ENCODE data around the gene TMEM47.

Gene TMEM47

DNA sequence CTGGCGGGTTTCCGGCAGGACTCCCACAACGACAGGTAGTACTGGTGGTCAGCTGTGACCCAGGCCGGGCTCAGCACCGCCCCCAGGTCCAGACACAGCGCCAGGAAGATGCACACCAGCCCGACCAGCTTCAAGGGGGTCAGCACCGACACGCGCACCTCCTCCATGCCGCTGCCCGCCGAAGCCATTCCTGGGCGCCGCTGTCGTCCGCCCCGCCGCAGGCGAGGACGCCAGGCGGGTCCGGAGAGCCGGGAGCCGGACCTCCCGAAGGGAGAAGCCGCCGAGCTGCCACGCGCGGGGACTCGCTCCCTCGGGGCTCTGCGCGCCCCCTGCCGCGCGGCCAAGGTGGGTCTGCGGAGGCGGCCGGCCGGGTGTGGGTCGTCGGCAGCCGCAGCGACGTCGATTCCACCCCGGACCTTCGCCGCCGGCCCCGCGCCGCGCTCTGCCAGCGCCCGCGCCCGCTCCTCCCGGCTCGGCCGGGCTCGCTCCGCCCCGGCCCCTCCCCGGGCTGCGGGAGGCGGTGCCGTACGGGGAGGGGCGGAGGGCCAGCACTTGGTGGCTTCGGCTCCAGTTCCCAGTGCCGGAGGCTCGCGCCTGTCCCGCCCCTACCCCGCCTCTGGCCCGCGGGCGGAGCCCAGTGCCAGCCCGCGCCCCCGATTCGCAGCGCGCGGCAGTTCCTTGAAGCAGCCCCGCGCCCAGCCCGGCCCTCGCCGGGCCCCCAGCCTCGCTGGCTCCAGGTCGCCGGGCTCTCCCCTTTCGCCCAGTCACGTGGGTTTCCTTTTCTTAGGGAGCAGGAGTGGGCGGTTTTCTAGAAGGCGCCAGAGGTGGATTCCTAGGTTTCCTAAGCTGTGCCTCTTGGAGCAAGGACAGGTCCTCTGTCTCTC, at the start of gene TMEM47:
Gene TMEM47, minus strand, starts transcription at position 444 of the 884 bp plus-strand sequence. Its CDS starts 256 bp downstream, at position 188.
- peak; percentile 89 for DNase-seq (ENCODE audit: low read depth, low spot score)

DNA sequence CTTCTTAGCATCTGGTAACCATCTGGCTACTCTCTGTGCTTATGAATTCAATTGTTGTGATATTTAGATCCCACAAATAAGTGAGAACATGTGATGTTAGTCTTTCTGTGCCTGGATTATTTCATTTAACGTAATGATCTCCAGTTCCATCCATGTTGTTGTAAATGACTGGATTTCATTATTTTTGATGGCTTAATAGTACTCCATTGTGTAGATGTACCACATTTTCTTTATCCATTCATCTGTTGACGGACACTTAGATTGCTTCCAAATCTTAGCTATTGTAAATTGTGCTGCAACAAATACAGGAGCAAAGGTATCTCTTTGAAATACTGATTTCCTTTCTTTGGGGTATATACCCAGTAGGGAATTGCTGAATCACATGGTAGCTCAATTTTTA, 30.0 kb upstream of the TMEM47 start:
- no peak for DNase-seq (ENCODE audit: low read depth, low spot score)

DNA sequence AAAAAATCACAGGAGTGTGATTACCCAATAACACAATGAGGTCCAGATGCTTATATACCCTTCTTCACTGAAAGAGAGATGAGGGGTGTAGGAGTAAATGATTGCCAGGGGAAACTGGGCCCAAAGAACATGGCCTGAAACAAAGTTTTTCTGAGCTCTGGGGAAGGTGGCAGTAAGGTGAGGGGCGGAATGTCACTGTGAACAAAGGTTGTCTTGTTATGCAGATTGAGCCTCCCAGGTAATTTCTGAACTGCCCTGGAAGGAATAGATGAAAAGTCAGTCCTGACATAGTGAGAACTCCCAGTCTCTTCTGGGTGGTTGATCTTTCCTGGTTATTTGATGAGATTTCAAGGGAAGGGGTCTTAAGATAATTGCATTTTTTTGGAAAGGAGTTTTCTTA, 2.5 kb upstream of the TMEM47 start:
- no peak for DNase-seq (ENCODE audit: low read depth, low spot score)

DNA sequence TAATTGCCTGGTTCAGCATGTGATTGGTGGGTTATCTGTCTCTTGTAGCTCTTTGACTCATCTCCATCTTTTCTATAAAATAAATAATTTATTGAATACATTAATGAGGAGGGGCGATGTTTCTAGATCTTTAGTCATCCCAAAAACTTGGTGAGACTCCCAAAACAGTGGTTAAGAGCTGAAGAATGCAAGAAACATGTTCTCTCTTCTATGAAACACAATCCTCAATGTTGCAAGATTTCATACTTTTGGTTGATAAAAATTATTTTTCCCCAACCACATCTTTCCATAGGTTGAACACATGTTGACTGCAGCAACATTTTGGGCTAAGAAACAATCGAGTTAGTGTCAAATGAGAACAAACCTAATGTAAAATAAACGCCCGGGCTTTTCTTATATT, 1.2 kb upstream of the TMEM47 start:
- no peak for DNase-seq (ENCODE audit: low read depth, low spot score)

DNA sequence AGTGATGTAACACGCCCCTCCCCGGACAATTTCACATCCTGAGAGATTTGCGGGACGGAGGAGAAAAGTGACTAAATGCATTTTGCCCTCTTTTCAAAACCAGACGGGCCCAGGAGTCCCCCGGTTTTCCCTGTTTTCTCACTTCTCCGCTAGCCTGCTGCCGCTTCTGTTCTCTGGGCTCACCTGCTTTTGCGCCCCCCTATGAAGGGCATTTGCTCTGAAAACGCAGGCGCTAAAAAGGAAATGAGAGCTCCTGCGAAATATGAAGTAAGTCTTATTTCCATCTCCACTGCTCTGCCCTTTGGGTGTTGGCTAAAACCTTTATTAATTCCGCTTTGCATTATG, 613 bp upstream of the TMEM47 start:
- no peak for DNase-seq (ENCODE audit: low read depth, low spot score)

DNA sequence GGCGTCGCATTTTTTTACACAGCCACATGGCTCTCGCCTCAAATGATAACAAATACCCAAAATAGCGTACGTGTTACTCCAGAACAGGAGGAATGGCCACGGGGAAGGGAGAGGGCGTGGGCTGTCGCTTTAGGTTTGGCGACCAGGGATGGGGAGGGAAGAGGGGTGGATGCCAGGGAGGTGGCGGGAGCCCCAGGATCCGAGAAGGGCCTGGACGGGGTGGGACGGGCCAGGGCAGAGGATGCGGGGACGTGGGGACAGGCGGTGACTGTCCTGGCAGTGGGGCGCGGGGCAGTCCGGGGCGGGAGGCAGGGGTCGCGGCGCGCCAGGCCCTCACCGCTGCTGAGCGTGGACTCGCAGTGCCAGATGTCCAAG, 631 bp downstream of the TMEM47 start:
- peak; percentile 20 for DNase-seq (ENCODE audit: low read depth, low spot score)

DNA sequence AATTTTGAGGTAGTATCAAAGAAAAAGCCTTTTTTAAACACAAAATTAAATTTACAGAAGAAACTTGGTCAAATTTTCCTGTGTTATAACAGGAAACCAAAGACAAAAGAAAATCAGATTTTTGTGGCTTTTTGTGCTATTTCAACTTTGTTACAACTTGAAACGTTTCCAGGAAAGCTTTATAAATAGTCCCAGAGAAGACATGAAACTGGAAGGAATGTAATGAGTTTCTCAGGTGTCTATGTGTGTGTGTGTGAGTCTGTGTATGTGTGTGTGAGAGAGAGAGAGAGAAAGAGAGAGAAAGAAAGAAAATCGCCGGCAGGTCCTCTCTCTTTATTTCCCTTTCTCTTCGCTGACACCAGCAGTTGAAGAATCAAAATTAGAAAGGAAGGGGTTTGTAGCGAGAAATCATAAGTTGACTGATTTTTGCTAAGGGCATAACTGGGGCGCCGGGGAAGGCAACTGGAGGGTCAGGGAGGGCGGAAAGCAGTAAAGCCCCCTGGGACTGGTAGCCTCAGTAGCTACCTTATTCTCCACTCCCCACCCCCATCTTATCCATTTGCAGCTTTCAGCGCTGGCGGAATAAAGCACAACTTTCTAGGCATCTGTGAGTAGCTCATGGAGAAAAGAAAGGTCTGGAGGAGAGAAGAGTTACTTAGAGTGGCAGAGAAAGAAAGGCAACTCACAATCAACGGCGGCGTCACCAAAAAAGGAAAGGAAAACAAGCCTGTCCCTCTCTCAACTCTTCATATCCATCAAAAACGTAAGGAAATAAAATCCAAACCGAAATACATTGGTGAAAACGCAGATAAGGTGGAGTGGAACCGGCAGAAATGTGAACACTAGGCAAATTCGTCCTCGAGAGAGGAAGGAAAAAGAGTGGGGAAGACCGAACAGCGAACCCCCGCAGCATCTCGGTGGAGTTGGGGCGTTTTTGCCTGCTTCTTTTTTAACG, 1.3 kb downstream of the TMEM47 start:
- DNase-seq (ENCODE audit: low read depth, low spot score), result peak; percentile 33

DNA sequence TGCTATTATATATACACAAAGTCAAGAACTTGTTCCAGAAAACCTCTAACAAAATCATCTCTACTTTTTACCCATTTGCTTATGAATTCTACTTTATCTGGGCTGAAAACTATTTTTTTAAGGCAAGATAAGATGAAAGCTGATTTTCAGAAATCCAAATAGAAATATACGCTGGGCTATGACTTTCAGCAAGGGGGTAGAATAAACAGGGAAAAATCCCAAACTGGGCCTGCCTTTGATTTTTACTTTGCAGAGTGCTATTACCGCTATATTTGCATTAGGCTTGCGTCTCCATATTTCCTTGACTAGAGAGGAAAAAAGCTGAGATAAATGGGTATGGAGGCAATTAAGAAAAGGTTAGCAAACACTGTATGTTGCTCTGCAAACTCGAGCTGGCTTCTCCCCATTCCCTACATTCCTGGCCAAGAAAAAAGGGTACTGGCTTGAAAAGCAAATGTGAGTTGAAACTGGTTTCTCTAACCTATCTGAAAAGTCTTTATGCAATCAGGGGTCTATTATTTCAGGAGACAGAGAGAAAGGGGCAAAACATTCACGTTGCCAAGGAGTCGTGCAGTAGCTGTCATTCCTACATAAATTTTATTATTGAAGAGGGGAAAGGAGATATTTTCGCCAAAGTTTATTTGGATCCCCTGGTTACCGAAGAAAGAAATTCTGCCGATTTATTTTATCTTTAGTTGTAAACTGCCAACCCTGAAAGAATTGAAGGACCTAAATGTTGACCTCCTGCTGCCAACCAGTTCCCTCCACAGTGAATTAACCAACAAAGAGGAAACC, 2.2 kb downstream of the TMEM47 start:
- peak; percentile 43 for DNase-seq (ENCODE audit: low read depth, low spot score)

DNA sequence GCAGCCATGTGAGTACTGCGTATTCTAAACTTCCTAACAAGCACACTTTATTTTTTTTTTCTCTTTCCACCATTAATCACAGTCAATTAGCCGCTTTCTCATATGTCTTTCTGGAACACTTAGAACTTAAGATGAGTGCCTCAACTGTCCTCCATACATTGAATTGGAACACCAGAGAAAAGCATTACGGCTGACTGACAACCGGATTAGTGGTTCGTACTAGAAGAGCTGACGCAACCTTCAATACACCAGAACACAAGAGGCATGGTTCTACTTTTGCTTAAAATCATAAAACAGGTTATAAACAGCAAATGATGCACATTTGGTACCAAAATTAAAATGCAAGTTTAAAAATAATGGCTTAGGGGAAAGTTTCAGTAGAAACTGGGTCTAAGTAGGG, 3.3 kb downstream of the TMEM47 start:
- DNase-seq (ENCODE audit: low read depth, low spot score), result peak; percentile 46

DNA sequence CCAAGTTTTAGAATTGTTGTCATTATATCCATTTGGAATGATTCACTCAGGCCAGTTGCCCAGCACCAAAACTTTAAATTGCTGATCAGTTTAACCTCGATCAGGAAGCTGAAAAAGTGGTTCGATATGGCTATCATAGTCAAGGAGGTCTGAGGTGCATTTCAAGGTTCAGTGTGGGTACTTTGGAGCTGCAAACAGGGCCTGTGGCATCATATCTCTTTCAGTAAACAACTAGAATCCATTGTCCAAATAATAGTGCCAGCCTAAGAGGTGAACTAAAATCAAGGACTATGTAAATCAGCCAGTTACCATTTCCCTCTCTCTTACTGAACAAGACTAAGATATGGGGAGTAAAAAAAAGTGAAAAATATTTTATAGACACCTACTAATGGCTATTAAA, 14.2 kb downstream of the TMEM47 start:
- DNase-seq (ENCODE audit: low read depth, low spot score), result no peak

DNA sequence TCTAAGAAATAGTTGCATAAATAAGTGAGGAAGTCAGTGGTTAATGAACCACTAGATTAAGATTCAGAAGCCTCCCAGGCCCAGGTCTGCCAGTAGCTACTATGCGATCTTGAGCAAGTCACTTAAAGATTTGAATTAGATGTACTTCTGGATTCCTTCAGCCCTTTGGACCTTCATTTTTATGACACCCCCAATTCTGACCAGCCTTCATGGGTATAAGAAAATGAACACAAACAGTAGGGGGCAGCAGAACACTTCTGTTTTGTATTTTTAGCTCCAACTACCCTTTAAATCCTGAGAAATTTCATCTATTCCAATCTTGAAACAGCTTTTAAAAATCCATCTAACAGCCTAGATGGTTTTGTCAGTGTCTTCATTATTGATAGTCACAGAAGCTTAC, 19.0 kb downstream of the TMEM47 start:
- DNase-seq (ENCODE audit: low read depth, low spot score), result peak; percentile 59

DNA sequence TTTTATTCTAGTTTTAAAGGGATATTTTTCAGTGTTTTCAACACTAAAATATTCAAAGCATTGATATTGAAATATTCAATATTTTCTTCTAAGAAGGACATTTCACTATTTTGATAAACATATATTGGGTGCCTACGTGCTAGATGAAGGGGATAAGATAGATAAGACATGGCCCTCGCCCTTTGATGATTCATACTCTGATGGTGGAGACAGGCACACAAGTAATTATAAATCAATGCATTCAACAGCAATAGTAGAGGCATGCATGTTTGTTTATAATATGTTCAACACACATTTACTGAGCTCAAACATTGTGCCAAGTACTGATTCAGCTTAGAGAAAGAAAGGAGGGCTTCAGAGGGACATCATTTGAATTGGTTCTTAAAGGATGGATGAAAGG, 22.7 kb downstream of the TMEM47 start:
- DNase-seq (ENCODE audit: low read depth, low spot score), result no peak

DNA sequence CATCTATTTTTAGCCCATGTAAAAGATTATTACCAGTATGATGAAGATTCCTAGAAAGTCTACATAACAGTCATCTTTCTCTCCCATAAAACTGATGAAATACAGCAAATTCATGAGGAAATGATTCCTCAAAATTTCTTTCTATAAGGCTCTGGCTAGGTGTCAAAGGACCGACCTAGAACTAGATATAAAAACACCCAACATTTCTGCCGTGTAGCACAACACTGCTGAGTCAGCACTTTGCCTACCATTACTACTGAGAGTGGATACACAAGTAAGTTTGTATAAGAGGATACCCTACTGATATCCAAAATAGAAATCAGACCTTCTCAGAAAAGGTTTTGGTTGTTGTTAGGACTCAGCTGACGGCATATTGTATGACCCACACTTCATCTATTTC, 24.7 kb downstream of the TMEM47 start:
- DNase-seq (ENCODE audit: low read depth, low spot score), result no peak

DNA sequence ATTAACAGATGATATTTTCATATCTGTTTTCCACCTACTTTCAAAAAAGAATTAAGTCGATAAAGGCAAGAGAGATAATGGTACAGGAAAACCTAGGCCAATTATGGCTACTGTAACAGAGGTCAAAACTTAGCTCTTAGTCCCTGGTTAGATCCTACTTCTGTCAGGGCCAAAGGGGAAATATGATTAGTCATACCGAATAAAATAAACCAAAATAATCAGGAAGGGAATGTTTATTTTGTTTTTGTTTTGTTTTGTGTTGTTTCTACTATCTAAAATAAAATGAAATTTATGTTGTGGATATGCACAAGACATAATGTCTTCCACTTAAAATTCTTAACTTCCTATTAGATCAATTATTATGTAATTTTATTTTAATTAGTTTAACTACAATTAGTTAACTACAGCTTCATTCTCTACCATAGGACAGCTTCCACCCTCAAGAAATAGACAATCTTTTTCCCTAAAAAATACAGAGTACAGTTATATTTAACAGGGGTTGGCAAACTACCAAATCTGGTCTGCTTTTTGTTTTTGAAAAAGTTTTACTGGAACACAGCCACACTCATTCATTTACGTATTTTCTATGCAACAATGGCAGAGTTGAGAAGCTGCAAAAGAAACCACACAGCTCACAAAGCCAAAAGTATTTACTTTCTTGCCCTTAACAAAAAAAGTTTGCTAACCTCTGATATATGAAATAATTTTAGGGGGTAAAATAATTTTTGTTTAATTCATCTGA, 25.4 kb downstream of the TMEM47 start:
- peak; percentile 44 for DNase-seq (ENCODE audit: low read depth, low spot score)

DNA sequence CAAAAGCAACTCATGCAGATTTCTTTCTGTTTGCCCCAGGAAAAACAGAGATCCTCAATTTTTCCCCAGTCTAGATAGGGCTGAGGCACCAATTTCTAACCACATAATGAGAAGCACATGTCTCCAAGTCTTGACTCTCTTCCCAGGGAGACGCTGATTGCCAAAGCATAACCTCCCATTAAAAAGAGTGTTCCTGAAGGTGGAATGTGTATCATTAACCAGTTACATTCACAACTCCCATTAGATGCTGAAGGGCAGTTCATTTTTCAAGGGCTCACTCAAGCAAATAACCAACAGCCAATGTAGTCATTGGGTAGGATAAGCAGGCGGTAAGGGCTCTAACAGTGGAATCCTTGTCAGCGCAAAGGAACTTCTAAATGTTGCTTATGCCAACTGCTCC, 27.5 kb downstream of the TMEM47 start:
- peak; percentile 76 for DNase-seq (ENCODE audit: low read depth, low spot score)

DNA sequence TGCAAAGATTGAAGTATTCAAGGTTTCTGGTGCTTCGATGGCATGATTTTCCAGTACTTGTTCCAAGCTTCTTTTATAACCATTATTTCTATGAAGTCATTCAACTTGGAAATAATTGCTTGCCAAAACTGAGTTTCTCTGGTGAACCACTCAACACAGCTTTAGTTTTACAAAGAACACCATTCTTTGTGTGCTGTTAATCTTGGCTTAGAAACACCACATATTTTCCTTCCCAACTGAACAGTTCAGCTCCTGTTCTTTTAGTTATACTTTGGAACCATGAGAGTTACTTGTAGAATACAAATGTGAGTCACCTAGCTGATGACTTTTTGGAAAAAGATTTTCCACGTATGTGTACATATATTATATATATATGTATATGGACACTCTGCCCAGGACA, 32.7 kb downstream of the TMEM47 start:
- peak; percentile 68 for DNase-seq (ENCODE audit: low read depth, low spot score)

DNA sequence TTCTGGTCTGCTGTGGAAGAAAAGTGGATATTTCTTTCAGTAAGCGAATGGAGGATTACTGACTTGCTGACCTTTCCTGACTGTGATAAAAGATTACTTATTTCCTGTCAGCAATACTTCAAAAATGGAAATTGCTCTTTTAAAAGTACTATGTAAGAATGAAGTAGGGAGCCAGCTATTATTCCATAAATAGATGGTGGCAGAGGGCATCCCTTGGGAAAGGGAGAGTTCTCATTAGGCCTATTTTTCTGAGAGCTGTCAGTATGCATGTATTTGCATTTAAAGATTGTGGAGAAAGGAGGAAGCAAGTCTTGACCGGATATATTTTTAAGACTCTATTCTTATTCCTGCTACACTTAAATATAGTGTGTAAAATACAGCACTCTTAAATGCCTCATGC, 37.2 kb downstream of the TMEM47 start:
- no peak for DNase-seq (ENCODE audit: low read depth, low spot score)

DNA sequence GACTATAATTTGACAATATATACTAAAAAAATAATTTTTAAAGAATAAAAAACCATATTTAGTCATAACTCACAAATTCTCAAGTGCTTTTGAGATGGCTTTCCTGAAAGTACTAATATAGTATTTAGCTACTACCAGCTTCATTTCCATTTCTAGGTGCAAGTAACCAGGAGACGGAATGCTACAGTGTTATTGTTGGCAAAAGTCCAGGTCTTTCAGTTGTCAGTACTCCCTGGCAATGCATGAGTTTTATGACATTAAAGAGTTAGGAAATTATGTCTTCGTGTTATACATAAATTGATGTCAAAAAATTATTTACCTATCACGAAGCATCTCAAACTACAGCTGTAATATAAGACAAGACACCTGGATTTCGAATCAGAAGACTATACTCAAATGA, 45.0 kb downstream of the TMEM47 start:
- peak; percentile 20 for DNase-seq (ENCODE audit: low read depth, low spot score)

DNA sequence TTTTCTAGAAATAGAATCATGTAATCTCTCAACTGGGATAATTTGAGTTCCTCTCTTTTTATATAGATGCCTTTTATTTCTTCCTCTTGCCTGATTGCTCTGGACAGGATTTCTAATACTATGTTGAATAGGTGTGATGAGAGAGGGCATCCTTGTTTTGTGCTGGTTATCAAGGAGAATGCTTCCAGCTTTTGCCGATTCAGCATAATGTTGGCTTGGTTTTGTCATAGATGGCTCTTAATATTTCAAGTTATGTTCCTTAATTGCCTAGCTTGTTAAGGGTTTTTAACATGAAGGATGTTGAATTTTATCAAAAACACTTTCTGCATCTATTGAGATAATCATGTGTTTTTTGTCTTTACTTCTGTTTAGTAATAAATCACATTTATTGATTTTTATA, 58.7 kb downstream of the TMEM47 start:
- no peak for DNase-seq (ENCODE audit: low read depth, low spot score)

DNA sequence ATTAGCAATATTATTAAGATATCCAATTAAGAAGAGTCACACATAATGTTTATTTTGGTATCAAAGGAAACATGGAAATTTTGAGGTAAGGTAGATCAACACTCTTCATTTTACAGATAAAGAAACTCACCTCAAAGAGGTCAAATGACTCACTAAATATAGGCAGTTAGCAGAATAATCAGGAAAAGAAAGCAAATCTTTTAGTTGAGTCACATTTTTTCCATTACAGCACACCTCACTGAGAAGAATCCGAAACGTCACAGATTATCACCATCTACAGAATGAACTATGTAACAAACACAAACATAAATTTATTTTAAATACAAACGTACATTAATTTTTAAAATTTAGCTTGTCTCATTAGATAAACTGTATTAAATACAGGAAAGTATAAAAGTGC, 70.1 kb downstream of the TMEM47 start:
- peak; percentile 20 for DNase-seq (ENCODE audit: low read depth, low spot score)

DNA sequence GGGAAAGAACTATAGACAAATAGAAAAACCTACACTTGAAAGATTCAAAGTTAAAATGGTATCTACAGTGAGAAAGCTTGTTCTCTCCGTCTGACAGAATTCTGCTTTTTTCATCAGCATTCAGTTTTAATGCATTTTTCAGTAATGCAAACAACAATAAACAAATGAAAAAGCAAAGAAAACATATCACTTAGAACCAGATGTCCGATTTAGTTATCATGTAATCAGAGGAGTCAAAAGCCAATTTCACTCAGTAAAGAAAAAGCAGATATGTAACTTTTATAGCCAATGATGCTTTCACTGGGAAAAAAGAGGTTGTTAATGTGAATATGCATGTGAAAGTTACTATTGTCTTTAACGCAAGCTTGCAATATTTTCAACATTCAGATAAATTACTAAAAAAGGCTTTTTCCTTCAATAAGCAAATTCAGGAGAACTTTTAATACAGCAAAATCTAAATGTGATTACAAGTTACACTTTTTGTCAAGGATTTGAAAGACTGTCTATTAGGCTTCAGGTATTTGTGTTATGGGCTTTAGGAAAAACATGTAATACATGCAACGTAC, 70.7 kb downstream of the TMEM47 start:
- no peak for DNase-seq (ENCODE audit: low read depth, low spot score)
